Upper lobe of left lung (tissue), 6 donors: ENCODE results near the gene FERMT1. TPM values are rescaled to one million over a fixed set of nuclear protein-coding genes. Genes with fewer than 3 reads are reported as not detected.

Source experiments
- ATAC-seq, 2 donors: fragments of 200-7000 bp; cut with Tn5 transposase; one replicate each; pipeline ENCODE4 v1.9.1; 2022; ENCODE audit warnings: mild to moderate bottlenecking in 2 of 2, moderate library complexity in 2 of 2; ENCODE audit not compliant: low FRiP score in 2 of 2
- DNase-seq, 2 donors: peaks; one replicate each; pipeline ENCODE4 v3.0.0-alpha.2; 2019 to 2020
- H3K27ac ChIP-seq, 4 donors: fragments of 200-600 bp; sonication (generic); one replicate each; pipeline ENCODE4 v1.5.1; 2016 to 2019
- H3K27me3 ChIP-seq, 4 donors: fragments of 200-600 bp; sonication (generic); one replicate each; pipeline ENCODE4 v1.5.1; 2017 to 2019
- H3K36me3 ChIP-seq, 4 donors: fragments of 200-600 bp; sonication (generic); one replicate each; pipeline ENCODE4 v1.5.1; 2016 to 2019
- H3K4me1 ChIP-seq, 4 donors: fragments of 200-600 bp; sonication (generic); one replicate each; pipeline ENCODE4 v1.5.1; 2018 to 2019
- H3K4me3 ChIP-seq, 4 donors: fragments of 200-600 bp; sonication (generic); one replicate each; pipeline ENCODE4 v1.5.1; 2017 to 2019; ENCODE audit warnings: mild to moderate bottlenecking in 2 of 4, moderate library complexity in 1 of 4
- H3K9me3 ChIP-seq, 4 donors: fragments of 200-600 bp; sonication (generic); one replicate each; pipeline ENCODE4 v1.5.1; 2018 to 2019
- CTCF ChIP-seq, 6 experiments: fragments of 450-650 bp in 4 of 6; fragments of 200-600 bp in 2 of 6; sonication (generic) in 2 of 6; IDR thresholded peaks; one replicate each; pipeline ENCODE4 v1.5.1; 2016 to 2019; ENCODE audit warnings: antibody characterized with exemption in 6 of 6
- EP300 ChIP-seq, 4 donors: sonication (generic); formaldehyde crosslinking; IDR thresholded peaks; one replicate each; pipeline ENCODE4 v1.5.1; 2017; ENCODE audit warnings: antibody characterized with exemption in 4 of 4, control low read depth in 2 of 4
- POLR2A ChIP-seq, 4 donors: fragments of 450-650 bp; IDR thresholded peaks; one replicate each; pipeline ENCODE4 v1.5.1; 2016 to 2017; ENCODE audit warnings: antibody characterized with exemption in 4 of 4, mild to moderate bottlenecking in 2 of 4
- POLR2AphosphoS5 ChIP-seq, 2 donors: sonication (generic); formaldehyde crosslinking; IDR thresholded peaks; one replicate each; pipeline ENCODE4 v1.5.1; 2017; ENCODE audit warnings: antibody characterized with exemption in 2 of 2
- WGBS, 2 donors: methylation state at CpG; one replicate each; pipeline ENCODE4 v1.1.5; 2017 to 2018; 5-methylcytosine and 5-hydroxymethylcytosine counted together
- total RNA-seq, 6 donors: library from RNA; depleted of rRNA in 4 of 6; stranded (reverse); fragments of >200 nt in 4 of 6; gene quantifications; one replicate each; pipeline versions ENCODE4 v1.1.0 to v1.2.1, GENCODE V29; 2016 to 2021
- donor health status: DM: no; HTN: no; CAD: no; lungs with moderate emphysema.
- donor health status: DM: no; HTN: yes; CAD: no; lungs with severe emphysema.

Gene FERMT1
- total RNA-seq, 6 donors from 2014 or later, result 0.44 to 1.5 (median 0.87) TPM

GRCh38 chr20:6101346-6101745, 21.5 kb downstream of the FERMT1 start:
- DNase-seq, result no peak
- TF ChIP-seq CTCF (IDR thresholded peaks at IDR 0.05) (no peak), POLR2AphosphoS5 (IDR thresholded peaks at IDR 0.05) (no peak), EP300 (IDR thresholded peaks at IDR 0.05) (no peak), POLR2A (IDR thresholded peaks at IDR 0.05) (no peak)
- ATAC-seq, result no peak

GRCh38 chr20:6100246-6100645, 22.6 kb downstream of the FERMT1 start:
- ATAC-seq (no peak), DNase-seq (no peak)
- 81 to 89% methylated on average over 2 of the region's 2 CpGs for WGBS, 2 donors
- Histone ChIP-seq H3K27me3 (no peaks in the 10 kb centered on the region), H3K9me3 (no peaks in the 10 kb centered on the region), H3K4me3 (no peak overlapping the region), H3K27ac (no peak overlapping the region), H3K4me1 (no peaks in the 10 kb centered on the region), H3K36me3 (no peaks in the 10 kb centered on the region)
- TF ChIP-seq POLR2A (IDR thresholded peaks at IDR 0.05) (no peak), POLR2AphosphoS5 (IDR thresholded peaks at IDR 0.05) (no peak), EP300 (IDR thresholded peaks at IDR 0.05) (no peak), CTCF (IDR thresholded peaks at IDR 0.05) (no peak)

More at GRCh38 chr20:6101346-6101745, 21.5 kb downstream of the FERMT1 start:
- H3K9me3 ChIP-seq, result no peaks in the 10 kb centered on the region
- 94% methylated on average over 2 of the region's 2 CpGs for WGBS, 2 donors
- no peak overlapping the region for H3K27ac ChIP-seq
- no peak overlapping the region for H3K4me3 ChIP-seq
- H3K27me3 ChIP-seq, result no peaks in the 10 kb centered on the region
- no peaks in the 10 kb centered on the region for H3K4me1 ChIP-seq
- no peaks in the 10 kb centered on the region for H3K36me3 ChIP-seq

- no peak for ATAC-seq
- no peak overlapping the region for H3K4me3 ChIP-seq
- no peaks in the 10 kb centered on the region for H3K4me1 ChIP-seq
- no peak for TF ChIP-seq POLR2AphosphoS5 (IDR thresholded peaks at IDR 0.05)
- TF ChIP-seq CTCF (IDR thresholded peaks at IDR 0.05), result no peak
- no peak for TF ChIP-seq EP300 (IDR thresholded peaks at IDR 0.05)
- TF ChIP-seq POLR2A (IDR thresholded peaks at IDR 0.05), result no peak
- no peak overlapping the region for H3K27ac ChIP-seq
- no peak for DNase-seq
- H3K27me3 ChIP-seq, result no peaks in the 10 kb centered on the region
- no peaks in the 10 kb centered on the region for H3K9me3 ChIP-seq
- no peaks in the 10 kb centered on the region for H3K36me3 ChIP-seq
Measured at GRCh38 chr20:6099819-6100218, 23.0 kb downstream of the FERMT1 start.

- TF ChIP-seq CTCF (IDR thresholded peaks at IDR 0.05) (no peak), POLR2A (IDR thresholded peaks at IDR 0.05) (no peak), EP300 (IDR thresholded peaks at IDR 0.05) (no peak), POLR2AphosphoS5 (IDR thresholded peaks at IDR 0.05) (no peak)
- H3K27ac ChIP-seq, result no peak overlapping the region
- no peaks in the 10 kb centered on the region for H3K27me3 ChIP-seq
- H3K4me3 ChIP-seq, result no peak overlapping the region
- no peaks in the 10 kb centered on the region for H3K4me1 ChIP-seq
- no peaks in the 10 kb centered on the region for H3K9me3 ChIP-seq
- DNase-seq, result no peak
- no peak for ATAC-seq
- 84 to 87% methylated on average over 5 of the region's 5 CpGs for WGBS, 2 donors
- H3K36me3 ChIP-seq, result no peaks in the 10 kb centered on the region
Measured at GRCh38 chr20:6095409-6095808, 27.4 kb downstream of the FERMT1 start.

GRCh38 chr20:6094565-6094964, 28.3 kb downstream of the FERMT1 start:
- ATAC-seq (no peak), DNase-seq (no peak)
- H3K4me1 ChIP-seq, result no peaks in the 10 kb centered on the region
- TF ChIP-seq POLR2A (IDR thresholded peaks at IDR 0.05) (no peak), CTCF (IDR thresholded peaks at IDR 0.05) (no peak), POLR2AphosphoS5 (IDR thresholded peaks at IDR 0.05) (no peak), EP300 (IDR thresholded peaks at IDR 0.05) (no peak)
- H3K9me3 ChIP-seq, result no peaks in the 10 kb centered on the region
- H3K4me3 ChIP-seq, result no peak overlapping the region
- H3K27me3 ChIP-seq, result no peaks in the 10 kb centered on the region
- H3K27ac ChIP-seq, result no peak overlapping the region
- no peaks in the 10 kb centered on the region for H3K36me3 ChIP-seq
- WGBS, 2 donors, result 95 to 97% methylated on average over 4 of the region's 4 CpGs
